Measurements from ENCODE around the gene SLC44A5. TPM values are rescaled to one million over a fixed set of nuclear protein-coding genes. Genes with fewer than 3 reads are reported as not detected.
"Not testable (repeated sequence)": the region's sequence is repeated elsewhere in the genome, so short reads cannot be mapped to it uniquely, and the experiment has no call there.

SLC44A5 gene
- total and polyA plus RNA-seq, 10 donors: 0.28 to 4.0 (median 0.87) TPM

DNA sequence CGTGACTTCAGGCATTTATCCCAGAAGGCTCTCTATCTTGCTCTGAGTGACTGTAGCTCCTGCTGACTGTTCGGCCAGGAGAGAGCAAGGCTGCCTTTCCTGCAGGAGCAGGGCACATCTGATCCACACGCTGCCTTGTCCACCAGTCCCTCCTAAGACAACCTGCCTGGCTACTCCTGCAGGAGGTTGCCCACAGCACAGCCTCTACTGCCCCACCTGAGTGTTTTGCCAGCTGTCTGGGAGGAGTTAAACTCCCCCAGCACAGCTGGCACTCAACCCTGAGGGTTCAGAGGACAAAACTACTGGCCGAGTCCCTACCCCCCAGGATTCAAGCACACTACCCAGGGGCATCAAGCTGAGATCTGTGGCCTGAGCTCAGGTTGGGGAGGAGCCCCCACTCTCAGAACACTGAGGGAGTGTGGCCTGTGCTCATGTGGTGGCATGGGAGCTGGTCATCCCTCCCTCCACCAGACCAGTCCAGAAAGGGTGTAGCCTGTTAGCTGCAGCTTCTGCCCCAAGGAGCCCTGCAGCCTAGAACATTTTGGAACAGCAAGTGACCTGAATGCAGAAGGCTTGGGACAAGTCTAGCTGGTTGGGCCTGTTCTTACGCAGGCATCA, 237.3 kb downstream of the SLC44A5 start:
- H3K4me3 ChIP-seq: no peak overlapping the region
- H3K27me3 ChIP-seq (replicated peaks in 1 of 7): no peaks in the 10 kb centered on the region
- intact Hi-C loops (cut with DNase I; ENCODE audit: low total_unique reads): no loop called here
- peak; percentile 66 for DNase-seq
- no peaks in the 10 kb centered on the region for H3K36me3 ChIP-seq
- H3K27ac ChIP-seq: no peak overlapping the region
- peaks cover 0 to 9% (median 0%) of the 10 kb centered on the region in 8 donors for H3K9me3 ChIP-seq
- no peaks in the 10 kb centered on the region for H3K4me1 ChIP-seq
- WGBS, 5 donors: 69 to 90% (median 81%) methylated on average over 3 to 5 of the region's 5 CpGs
- TF ChIP-seq POLR2AphosphoS5 (IDR thresholded peaks at IDR 0.05) (no peak), CTCF (IDR thresholded peaks at IDR 0.05 in 8 of 11, conservative IDR thresholded peaks at IDR 0.05 in 3 of 11) (no peak), POLR2A (IDR thresholded peaks at IDR 0.05) (no peak)

DNA sequence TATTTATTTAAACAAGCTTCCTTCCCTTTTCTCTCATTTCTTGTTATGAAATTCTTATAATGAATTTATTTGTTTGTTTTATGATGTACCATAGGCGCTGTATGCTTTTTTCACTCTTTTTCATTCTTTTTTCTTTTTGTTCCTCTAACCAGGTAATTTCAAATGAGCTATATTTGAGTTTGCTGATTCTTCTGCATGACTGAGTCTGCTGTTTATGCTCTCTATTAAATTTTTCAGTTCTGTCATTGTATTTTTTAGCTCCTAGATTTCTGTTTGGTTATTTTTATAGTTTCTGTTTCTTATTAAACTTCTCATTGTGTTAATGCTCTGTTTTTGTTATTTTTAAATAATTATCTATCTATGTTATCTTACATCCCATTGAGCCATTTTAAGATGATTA, 244.3 kb downstream of the SLC44A5 start:
- no peaks in the 10 kb centered on the region for H3K4me1 ChIP-seq
- intact Hi-C loops (cut with DNase I; ENCODE audit: low total_unique reads): no loop called here
- 74 to 93% (median 87%) methylated on average over 1 of the region's 1 CpG for WGBS, 5 donors

DNA sequence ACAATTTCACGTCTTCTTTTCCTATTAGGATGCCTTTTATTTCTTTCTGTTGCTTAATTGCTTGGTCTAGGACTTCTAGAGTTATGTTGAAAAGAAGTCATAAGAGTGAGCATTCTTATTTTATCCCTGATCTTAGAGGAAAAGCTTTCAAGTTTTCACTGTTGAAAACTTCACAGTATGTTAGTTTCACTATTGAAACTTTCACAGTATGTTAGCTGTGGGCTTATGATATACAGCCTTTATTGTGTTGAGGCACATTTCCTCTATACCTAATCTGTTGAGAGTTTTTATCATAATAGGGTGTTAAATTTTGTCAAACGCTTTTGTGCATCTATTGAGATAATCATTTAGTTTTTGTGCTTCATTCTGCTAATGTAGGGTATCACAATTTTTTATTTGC, 249.7 kb downstream of the SLC44A5 start:
- H3K9me3 ChIP-seq: peaks cover 2 to 29% (median 19%) of the 10 kb centered on the region in 8 donors
- no peak for TF ChIP-seq POLR2AphosphoS5 (IDR thresholded peaks at IDR 0.05)
- no peak for TF ChIP-seq CTCF (IDR thresholded peaks at IDR 0.05 in 8 of 11, conservative IDR thresholded peaks at IDR 0.05 in 3 of 11)
- no peak for TF ChIP-seq POLR2A (IDR thresholded peaks at IDR 0.05)
- DNase-seq: no peak
- intact Hi-C loops (cut with DNase I; ENCODE audit: low total_unique reads): no loop called here
- H3K4me1 ChIP-seq: no peaks in the 10 kb centered on the region
- no peak overlapping the region for H3K27ac ChIP-seq
- no peaks in the 10 kb centered on the region for H3K27me3 ChIP-seq (replicated peaks in 1 of 7)
- no peaks in the 10 kb centered on the region for H3K36me3 ChIP-seq
- WGBS, 5 donors: 80 to 87% (median 83%) methylated on average over 2 of the region's 2 CpGs
- H3K4me3 ChIP-seq: no peak overlapping the region

More for the DNA sequence above, 244.3 kb downstream of the SLC44A5 start:
- TF ChIP-seq POLR2AphosphoS5 (IDR thresholded peaks at IDR 0.05) (no peak), POLR2A (IDR thresholded peaks at IDR 0.05) (no peak), CTCF (IDR thresholded peaks at IDR 0.05 in 8 of 11, conservative IDR thresholded peaks at IDR 0.05 in 3 of 11) (no peak)
- H3K36me3 ChIP-seq: no peaks in the 10 kb centered on the region
- H3K27ac ChIP-seq: no peak overlapping the region
- DNase-seq: no peak
- peaks cover 7 to 51% (median 37%) of the 10 kb centered on the region in 8 donors for H3K9me3 ChIP-seq
- no peak overlapping the region for H3K4me3 ChIP-seq
- H3K27me3 ChIP-seq (replicated peaks in 1 of 7): no peaks in the 10 kb centered on the region

DNA sequence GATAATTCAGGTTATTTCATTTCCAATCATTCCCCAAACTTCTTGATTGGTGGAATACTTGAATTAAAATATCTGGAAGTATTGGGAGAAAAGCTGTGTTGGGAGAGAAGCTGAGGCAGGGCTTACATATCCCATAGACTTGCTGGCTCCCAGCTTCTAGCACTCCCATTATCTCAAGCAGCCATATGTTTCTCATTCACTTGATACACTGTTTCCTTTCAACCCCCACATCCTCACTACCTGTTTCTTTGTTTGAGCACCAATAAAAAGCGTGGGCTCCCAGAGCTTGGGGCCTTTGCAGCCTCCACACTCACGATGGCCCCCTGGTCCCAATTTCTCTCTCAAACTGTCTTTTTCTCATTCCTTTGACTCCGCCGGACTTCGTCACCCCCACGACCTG, 256.6 kb downstream of the SLC44A5 start:
- H3K36me3 ChIP-seq; H3K4me3 ChIP-seq; intact Hi-C loops (cut with DNase I; ENCODE audit: low total_unique reads); H3K27ac ChIP-seq; H3K9me3 ChIP-seq; H3K4me1 ChIP-seq; H3K27me3 ChIP-seq (replicated peaks in 1 of 7); DNase-seq: not testable (repeated sequence)
- WGBS, 5 donors: 68 to 80% (median 72%) methylated on average over 6 of the region's 6 CpGs

All from spleen (tissue), 11 donors.